ENCODE data around the gene TTF2.
"Not testable (repeated sequence)": the region's sequence is repeated elsewhere in the genome, so short reads cannot be mapped to it uniquely, and the experiment has no call there.

The TTF2 gene

DNA sequence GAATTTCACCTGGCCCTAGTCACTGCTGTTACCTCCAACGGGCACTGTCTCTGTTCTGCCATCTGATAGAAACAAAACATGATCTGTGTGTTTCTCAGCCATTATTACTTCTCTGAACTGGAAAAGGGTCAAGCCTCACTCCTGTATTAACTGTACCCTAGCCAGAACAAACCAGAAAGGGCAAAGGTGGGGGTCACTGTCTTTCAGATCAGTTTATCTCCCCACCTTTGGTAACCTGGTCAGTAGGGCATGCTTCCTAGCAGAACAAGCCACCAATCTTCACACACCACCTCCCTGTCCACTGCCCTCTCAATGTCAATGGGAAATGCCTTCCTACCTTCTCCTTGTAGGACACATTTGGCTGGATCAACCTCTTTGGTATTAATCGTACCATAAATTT is 57.6 kb downstream of the TTF2 start:
- ChIA-PET POLR2A (interaction anchor here (0.6 kb wide), 1 partner anchor 35 kb away, joined by 8 read pairs; no protein-coding TSS in a partner anchor), CTCF (interaction anchor here (4.1 kb wide), 1 partner anchor 24 kb away, joined by 16 read pairs; no protein-coding TSS in a partner anchor)
- TF ChIP-seq CTCF (IDR thresholded peaks at IDR 0.05; ENCODE audit: control extremely low read depth, extremely low read depth, low read depth, missing control alignments): no peak
- DNase-seq (ENCODE audit: extremely low spot score): no peak

DNA sequence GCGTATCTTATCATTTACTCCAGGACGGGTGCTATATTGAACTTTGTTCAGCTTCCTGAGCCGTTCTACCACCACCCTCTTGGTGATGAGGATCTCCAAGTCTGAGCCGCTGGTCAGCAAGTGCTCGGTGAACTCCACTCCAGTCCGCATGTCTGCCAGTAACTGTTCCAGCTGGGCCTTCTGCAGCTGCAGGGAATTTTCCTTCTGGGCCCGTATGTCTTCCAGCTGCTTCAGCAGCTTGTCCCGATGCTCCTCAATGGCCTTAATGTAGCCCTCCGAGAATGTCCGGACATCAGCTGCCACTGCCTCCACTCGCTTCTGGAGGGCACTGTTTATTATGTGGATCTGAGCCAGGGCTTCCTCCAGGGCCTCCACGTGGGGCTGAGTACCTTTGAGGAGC is 58.0 kb downstream of the TTF2 start:
- no peak for TF ChIP-seq CTCF (IDR thresholded peaks at IDR 0.05; ENCODE audit: control extremely low read depth, extremely low read depth, low read depth, missing control alignments)
- ChIA-PET CTCF (interaction anchor here (3.4 to 4.1 kb wide), 2 partner anchors 11 to 24 kb away, joined by 16 to 18 read pairs; no protein-coding TSS in a partner anchor), POLR2A (interaction anchor here (0.6 kb wide), 1 partner anchor 35 kb away, joined by 8 read pairs; no protein-coding TSS in a partner anchor)
- DNase-seq (ENCODE audit: extremely low spot score): no peak

GRCh38 chr1:117119144-117119543 is 59.0 kb downstream of the TTF2 start:
- POLR2A ChIA-PET; DNase-seq (ENCODE audit: extremely low spot score): not testable (repeated sequence)
- CTCF ChIA-PET: interaction anchor here (0.9 to 4.1 kb wide), 5 partner anchors 8 to 52 kb away, joined by 3 to 18 read pairs (median 9); no protein-coding TSS in a partner anchor

DNA sequence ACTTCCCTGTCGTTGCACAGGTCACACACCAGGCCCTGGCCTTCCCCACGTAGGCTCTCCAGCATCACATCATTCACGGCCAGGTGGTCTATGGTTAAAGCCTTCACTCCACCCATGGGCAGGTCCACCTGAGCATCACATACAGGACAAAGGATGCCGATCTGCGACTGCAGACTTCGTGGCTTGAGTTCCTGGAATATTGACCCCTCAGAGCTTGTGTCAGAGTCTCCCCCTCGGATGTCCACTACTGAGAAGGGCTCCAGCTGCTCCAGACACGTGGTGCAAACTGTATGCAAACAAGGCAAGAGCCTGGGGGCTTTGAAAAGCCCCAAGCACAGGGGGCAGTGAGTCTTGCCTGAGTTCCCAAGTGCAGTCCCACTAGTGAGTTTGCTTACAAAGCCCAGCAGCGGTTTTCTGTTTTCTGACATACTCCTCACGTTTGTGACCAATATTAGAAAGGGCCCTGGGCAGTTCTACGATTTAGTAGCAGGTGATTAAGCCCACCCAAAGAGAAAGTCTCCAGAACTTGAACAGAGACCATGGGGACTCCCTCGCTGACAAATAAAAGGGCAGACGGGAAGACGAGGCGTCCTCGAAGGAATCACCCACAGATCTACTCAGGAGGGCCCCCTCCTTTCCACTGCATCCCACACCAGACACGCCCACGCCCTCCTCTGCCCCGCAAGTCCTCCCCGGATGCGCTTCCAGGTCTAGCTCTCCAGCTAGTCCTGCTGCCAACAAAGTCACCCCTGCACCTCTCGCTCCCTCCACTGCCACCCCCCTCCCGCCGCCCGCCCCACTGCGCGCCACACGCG is 60.9 kb downstream of the TTF2 start:
- ChIA-PET POLR2A (no interaction called here), CTCF (interaction anchor here (0.6 to 4.1 kb wide), 7 partner anchors 8 to 57 kb away, joined by 3 to 18 read pairs (median 4); no protein-coding TSS in a partner anchor)
- no peak for TF ChIP-seq CTCF (IDR thresholded peaks at IDR 0.05; ENCODE audit: control extremely low read depth, extremely low read depth, low read depth, missing control alignments)
- no peak for DNase-seq (ENCODE audit: extremely low spot score)

DNA sequence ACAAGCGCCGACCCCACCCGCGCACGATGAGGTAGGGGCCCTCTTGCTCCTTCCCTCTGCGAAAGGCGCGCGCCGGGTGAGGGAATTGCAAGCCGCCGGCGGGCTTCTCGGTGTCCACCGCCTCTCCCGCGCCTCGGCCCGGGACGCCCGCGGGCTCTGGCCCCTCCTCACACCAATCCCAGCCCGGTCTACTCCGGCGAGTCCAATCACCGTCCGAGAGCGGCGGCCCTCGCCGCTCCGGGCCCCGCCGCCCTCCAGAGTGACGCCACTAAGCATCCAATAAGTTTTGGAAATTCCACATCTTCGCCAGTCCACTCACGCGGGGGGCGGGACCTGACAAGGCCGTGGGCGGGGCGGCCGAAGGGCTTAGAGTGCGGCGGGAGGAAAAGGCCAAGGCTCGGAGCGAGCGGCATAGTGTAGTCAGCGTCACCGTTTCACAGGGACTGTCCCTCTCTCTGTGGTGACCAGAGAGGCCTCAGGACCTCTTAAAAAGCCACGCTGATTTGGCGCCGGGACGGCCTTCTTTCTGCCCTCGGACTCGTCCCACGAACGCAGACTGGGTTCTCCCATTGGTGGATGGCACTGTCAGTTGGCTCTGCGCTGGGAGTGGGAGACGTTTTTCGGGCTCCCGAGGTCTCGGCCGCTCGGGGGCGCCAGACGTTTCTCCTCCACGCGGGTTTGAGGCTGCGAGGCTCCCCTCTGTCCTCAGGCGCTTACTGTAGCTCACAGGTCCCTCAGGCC is 61.6 kb downstream of the TTF2 start, which contains the start of gene TRIM45:
TRIM45 (minus strand) TSS at position 161 of the 741 bp plus-strand sequence. CDS start 548 bp downstream, outside the sequence.
- CTCF ChIA-PET: interaction anchor here (0.6 to 4.1 kb wide), 15 partner anchors 8 to 633 kb away, joined by 3 to 19 read pairs (median 3); no protein-coding TSS in a partner anchor
- DNase-seq (ENCODE audit: extremely low spot score): peak; percentile 92
- POLR2A ChIA-PET: no interaction called here
- TF ChIP-seq CTCF (IDR thresholded peaks at IDR 0.05; ENCODE audit: control extremely low read depth, extremely low read depth, low read depth, missing control alignments): peak; percentile 58

DNA sequence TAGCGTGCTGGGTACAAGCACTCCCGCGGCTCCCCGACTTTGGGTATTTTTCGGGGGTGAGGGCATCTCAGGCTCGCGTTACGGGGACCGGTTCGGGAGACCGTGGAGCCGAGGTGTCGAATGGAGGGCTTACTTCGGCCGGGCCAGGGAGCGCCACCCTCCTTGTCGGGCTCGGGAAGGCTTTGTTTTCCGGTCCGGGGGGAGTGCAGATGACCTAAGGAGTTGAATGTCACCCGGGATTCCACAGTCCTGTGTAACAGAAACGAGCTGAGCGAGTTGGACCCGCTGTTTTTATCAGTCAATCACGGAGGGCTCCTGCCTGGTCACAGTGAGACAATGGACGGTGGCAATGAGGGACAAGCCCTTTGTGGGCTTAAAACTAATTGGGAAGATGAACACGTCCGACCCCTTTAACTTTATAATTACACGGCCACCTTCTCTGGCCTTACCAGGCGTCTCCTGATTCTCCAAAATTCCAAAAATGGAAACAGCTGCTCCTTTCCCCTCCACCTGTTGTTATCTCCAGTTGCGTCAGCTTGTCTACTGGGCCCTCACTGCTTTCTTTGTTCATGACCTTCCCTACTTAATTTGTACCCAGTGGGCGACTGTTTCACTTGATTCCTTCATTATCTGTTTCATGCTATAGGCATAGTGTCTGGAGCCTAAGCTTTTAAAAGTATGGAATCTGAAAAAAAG is 62.4 kb downstream of the TTF2 start:
- no peak for DNase-seq (ENCODE audit: extremely low spot score)
- ChIA-PET POLR2A (interaction anchor here (0.7 kb wide), 1 partner anchor 20 kb away, joined by 5 read pairs; no protein-coding TSS in a partner anchor), CTCF (interaction anchor here (0.8 to 3.8 kb wide), 12 partner anchors 9 to 632 kb away, joined by 3 to 19 read pairs (median 4); no protein-coding TSS in a partner anchor)
- no peak for TF ChIP-seq CTCF (IDR thresholded peaks at IDR 0.05; ENCODE audit: control extremely low read depth, extremely low read depth, low read depth, missing control alignments)

Measured in GM10248 (cell line).